Measurements from ENCODE around the gene EIF3L.

EIF3L gene

GRCh38 chr22:37823134-37823985, 25.9 kb upstream of the EIF3L start, which contains the start of gene GALR3:
Gene GALR3 (plus strand): TSS chr22:37823382. CDS start chr22:37823407, 25 bp downstream.
- Histone ChIP-seq H3K9me3 (ENCODE audit: insufficient read depth, low read length, severe bottlenecking) (no peaks in the 10 kb centered on the region), H3K4me2 (ENCODE audit: insufficient read depth, low read length) (no peak within 1 kb of the TSS), H3K4me1 (ENCODE audit: insufficient read depth, low read length) (no peaks in the 10 kb centered on the region), H3K4me3 (ENCODE audit: low read depth in 1 of 2, low read length in 2 of 2) (no peak within 1 kb of the TSS), H3K36me3 (ENCODE audit: insufficient read depth, low read length) (no peaks in the 10 kb centered on the region), H3K27me3 (ENCODE audit: insufficient read depth, low read length, poor library complexity) (no peaks in the 10 kb centered on the region), H3K79me2 (ENCODE audit: insufficient read depth, low read length) (no peaks in the 10 kb centered on the region), H2AFZ (ENCODE audit: low read depth, low read length) (no peak within 1 kb of the TSS), H4K20me1 (ENCODE audit: insufficient read depth, low read length) (no peaks in the 10 kb centered on the region), H3K27ac (ENCODE audit: low read length) (no peak within 1 kb of the TSS), H3K9ac (ENCODE audit: low read depth, low read length) (no peak within 1 kb of the TSS)
- DNase-seq, result no peak
- ATAC-seq (ENCODE audit: insufficient read depth, low read depth), result no peak
- TF ChIP-seq CTCF (IDR thresholded peaks at IDR 0.05; ENCODE audit: borderline replicate concordance, extremely low read depth, low read length, poor library complexity, severe bottlenecking), result no peak
- TF ChIP-seq EZH2 (IDR thresholded peaks at IDR 0.05; ENCODE audit: borderline replicate concordance, low read depth, low read length, severe bottlenecking), result no peak

GRCh38 chr22:37824674-37825641, 24.3 kb upstream of the EIF3L start:
- Histone ChIP-seq H2AFZ (ENCODE audit: low read depth, low read length) (no peak overlapping the region), H3K27me3 (ENCODE audit: insufficient read depth, low read length, poor library complexity) (no peaks in the 10 kb centered on the region), H3K9me3 (ENCODE audit: insufficient read depth, low read length, severe bottlenecking) (no peaks in the 10 kb centered on the region), H3K4me3 (ENCODE audit: low read depth in 1 of 2, low read length in 2 of 2) (no peak overlapping the region), H3K79me2 (ENCODE audit: insufficient read depth, low read length) (no peaks in the 10 kb centered on the region), H3K4me1 (ENCODE audit: insufficient read depth, low read length) (no peaks in the 10 kb centered on the region), H3K4me2 (ENCODE audit: insufficient read depth, low read length) (no peak overlapping the region), H3K27ac (ENCODE audit: low read length) (no peak overlapping the region), H3K9ac (ENCODE audit: low read depth, low read length) (no peak overlapping the region), H3K36me3 (ENCODE audit: insufficient read depth, low read length) (peaks cover 12% of the 10 kb centered on the region), H4K20me1 (ENCODE audit: insufficient read depth, low read length) (no peaks in the 10 kb centered on the region; the same call in 1 of the 2 replicates)
- DNase-seq, result no peak
- TF ChIP-seq CTCF (IDR thresholded peaks at IDR 0.05; ENCODE audit: borderline replicate concordance, extremely low read depth, low read length, poor library complexity, severe bottlenecking), result no peak
- no peak for TF ChIP-seq EZH2 (IDR thresholded peaks at IDR 0.05; ENCODE audit: borderline replicate concordance, low read depth, low read length, severe bottlenecking)
- ATAC-seq (ENCODE audit: insufficient read depth, low read depth), result no peak

- H2AFZ ChIP-seq (ENCODE audit: low read depth, low read length), result no peak overlapping the region
These were observed 22.2 kb upstream of the EIF3L start for GRCh38 chr22:37827056-37827455.

More at GRCh38 chr22:37827056-37827455, 22.2 kb upstream of the EIF3L start:
- Histone ChIP-seq H3K4me1 (ENCODE audit: insufficient read depth, low read length) (no peaks in the 10 kb centered on the region), H3K36me3 (ENCODE audit: insufficient read depth, low read length) (peaks cover 33% of the 10 kb centered on the region), H3K27me3 (ENCODE audit: insufficient read depth, low read length, poor library complexity) (no peaks in the 10 kb centered on the region), H3K9ac (ENCODE audit: low read depth, low read length) (no peak overlapping the region), H3K9me3 (ENCODE audit: insufficient read depth, low read length, severe bottlenecking) (no peaks in the 10 kb centered on the region), H3K27ac (ENCODE audit: low read length) (no peak overlapping the region), H3K4me3 (ENCODE audit: low read depth in 1 of 2, low read length in 2 of 2) (no peak overlapping the region), H3K79me2 (ENCODE audit: insufficient read depth, low read length) (no peaks in the 10 kb centered on the region), H3K4me2 (ENCODE audit: insufficient read depth, low read length) (no peak overlapping the region), H4K20me1 (ENCODE audit: insufficient read depth, low read length) (no peaks in the 10 kb centered on the region; the same call in 1 of the 2 replicates)
- DNase-seq (no peak), ATAC-seq (ENCODE audit: insufficient read depth, low read depth) (no peak)
- no peak for TF ChIP-seq CTCF (IDR thresholded peaks at IDR 0.05; ENCODE audit: borderline replicate concordance, extremely low read depth, low read length, poor library complexity, severe bottlenecking)
- TF ChIP-seq EZH2 (IDR thresholded peaks at IDR 0.05; ENCODE audit: borderline replicate concordance, low read depth, low read length, severe bottlenecking), result no peak

Data from DND-41 (cell line).